GM10248 (cell line): Measurements from ENCODE around the gene PPP1CC.
A peak's percentile ranks its signal among the peaks of the same experiment; 100 is the strongest.

ENCODE experiments used
- CTCF ChIA-PET: fragments of 300-600 bp; sonication (Branson Sonifier 250); formaldehyde crosslinking; extraction: SDS; loops from one replicate; lab custom pipeline; 2021; ENCODE audit warnings: antibody characterized with exemption; lab: Yijun Ruan, JAX
- POLR2A ChIA-PET: fragments of 350-650 bp; sonication (Branson Sonifier 250); formaldehyde crosslinking; extraction: SDS; loops from one replicate; lab custom pipeline; 2020; ENCODE audit warnings: antibody characterized with exemption; lab: Yijun Ruan, JAX
- DNase-seq: peaks from one replicate; pipeline ENCODE4 v3.0.0; 2012; ENCODE audit errors: extremely low spot score
- CTCF ChIP-seq: IDR thresholded peaks from 2 replicates; pipeline ENCODE4 v1.5.1; 2012; ENCODE audit warnings: mild to moderate bottlenecking, low read depth; ENCODE audit errors: extremely low read depth, missing control alignments, control extremely low read depth

Gene PPP1CC

DNA sequence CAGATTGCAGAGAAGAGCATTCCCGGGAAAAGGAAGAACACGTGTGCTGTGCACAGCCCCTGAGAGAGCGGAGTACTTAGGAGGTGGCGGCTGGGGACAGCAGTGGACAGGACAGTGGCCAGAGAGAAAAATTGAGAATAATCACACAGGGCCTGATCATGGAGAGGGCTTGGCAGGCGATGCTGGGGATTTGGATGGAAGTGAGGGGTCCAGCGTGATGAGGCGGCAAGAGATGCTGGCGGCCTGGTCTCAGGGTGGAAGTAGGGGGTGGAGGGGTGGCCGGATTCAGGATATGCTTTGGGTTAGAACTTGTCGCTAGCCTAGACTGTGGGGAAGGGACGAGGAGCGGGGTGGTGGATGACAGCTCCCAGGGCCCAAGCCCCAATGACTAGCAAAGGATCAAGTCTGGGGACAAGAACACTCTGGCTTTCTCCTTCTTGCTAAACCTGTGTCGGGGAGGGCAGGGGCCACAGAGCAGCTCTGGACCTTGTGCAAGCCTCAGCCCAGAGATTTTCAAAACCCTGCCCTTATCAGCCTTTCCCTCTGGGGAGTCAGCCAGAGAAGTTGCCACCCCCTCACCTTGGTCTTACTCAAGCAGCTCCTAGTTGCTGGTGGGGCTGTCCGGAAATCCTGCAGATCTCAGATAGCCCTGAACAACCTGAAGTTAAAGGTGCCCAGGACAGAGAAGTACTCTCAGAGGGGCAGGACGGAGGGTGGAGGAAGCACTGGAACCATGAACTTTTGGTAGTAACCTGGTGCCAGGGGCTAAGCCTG is 55.1 kb downstream of the PPP1CC start:
- ChIA-PET CTCF (interaction anchor here (1.0 to 2.3 kb wide), 4 partner anchors 10 to 256 kb away, joined by 3 to 14 read pairs (median 5); partner anchors contain the start of genes FAM216A and GPN3), POLR2A (interaction anchor here (0.5 to 1.0 kb wide), 2 partner anchors 9 to 45 kb away, joined by 3 read pairs; no protein-coding TSS in a partner anchor)
- peak; percentile 25 for DNase-seq
- TF ChIP-seq CTCF = no peak

DNA sequence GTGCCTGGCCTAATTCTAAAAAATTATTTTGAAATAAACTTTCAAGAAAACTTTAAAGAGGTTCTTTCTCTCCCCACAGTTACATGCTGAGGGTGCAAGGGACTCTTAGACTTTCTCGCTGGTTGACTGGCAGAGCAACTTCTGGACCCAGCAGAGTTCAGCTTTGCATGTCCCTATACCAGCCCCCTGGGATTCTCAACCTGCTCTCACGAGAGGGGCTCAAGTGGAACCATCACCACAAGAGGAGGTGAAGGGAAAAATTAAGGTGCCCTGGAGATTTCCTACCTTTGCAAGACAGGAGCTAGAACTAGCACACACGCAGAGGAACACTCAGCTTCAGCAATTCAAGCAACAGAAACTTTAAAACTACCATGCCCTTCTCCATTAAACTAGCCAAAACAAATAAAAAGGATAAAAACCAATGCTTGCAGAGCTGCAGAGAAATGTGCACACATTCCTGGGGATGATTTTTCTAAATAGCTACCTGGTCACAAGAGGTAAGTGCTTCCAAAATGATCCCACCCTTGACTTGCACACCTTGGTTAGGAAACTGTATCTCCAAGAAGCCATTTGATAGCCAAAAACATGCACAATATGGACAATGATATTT is 56.3 kb downstream of the PPP1CC start:
- ChIA-PET CTCF (interaction anchor here (0.6 to 2.3 kb wide), 7 partner anchors 9 to 255 kb away, joined by 3 to 14 read pairs (median 4); partner anchors contain the start of genes FAM216A and GPN3), POLR2A (no interaction called here)
- DNase-seq = peak; percentile 8
- TF ChIP-seq CTCF = no peak

DNA sequence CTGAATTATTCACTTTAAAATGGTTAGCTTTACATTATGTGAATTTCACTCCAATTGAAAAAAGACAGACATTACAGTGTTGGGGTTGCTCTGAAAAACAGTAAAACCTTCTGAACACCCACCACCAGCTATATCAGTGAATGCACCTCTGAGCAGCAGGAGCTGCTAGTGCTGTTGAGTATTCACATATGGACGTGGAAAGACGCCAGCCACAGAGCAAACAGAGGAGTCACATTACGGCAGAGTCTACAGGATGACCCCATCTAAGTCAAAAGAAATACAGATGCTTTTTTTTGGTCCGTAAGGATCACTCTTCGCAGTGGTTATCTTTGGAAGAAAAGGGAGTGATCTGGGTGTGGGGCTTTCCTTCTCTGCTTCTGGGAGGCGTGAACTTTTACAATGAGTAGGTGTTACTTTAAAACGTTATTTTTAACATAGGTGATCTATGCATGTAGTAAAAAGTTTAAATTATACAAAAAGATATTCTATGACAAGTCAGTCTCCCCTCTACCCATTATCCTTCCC is 58.3 kb downstream of the PPP1CC start:
- CTCF ChIA-PET = no interaction called here
- no peak for TF ChIP-seq CTCF
- POLR2A ChIA-PET = no interaction called here
- DNase-seq = peak; percentile 9

GRCh38 chr12:110683888-110684287 is 58.8 kb downstream of the PPP1CC start:
- CTCF ChIA-PET = no interaction called here
- POLR2A ChIA-PET = no interaction called here

DNA sequence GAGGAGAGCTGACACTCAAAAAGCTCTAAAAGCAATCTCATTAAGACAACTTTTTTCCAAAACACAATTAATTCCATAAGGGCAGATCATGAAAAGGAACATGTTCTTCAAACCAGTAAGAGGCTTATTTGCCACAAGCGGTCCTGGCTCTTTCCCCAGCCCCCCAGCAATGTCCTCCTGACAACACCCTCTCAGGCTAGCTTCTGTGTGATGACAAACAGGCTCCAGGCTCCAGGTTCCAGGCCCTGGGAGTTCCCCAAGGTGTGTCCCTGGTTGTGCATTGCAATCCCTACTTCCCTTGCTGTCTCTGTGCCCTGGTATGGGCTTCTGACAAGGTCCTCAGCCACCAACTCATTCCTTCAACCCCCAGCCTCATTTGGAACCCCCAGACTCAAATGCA is 62.7 kb downstream of the PPP1CC start:
- TF ChIP-seq CTCF = no peak
- POLR2A ChIA-PET = no interaction called here
- CTCF ChIA-PET = interaction anchor here (4.3 kb wide), 1 partner anchor 230 kb away, joined by 13 read pairs; the partner anchor contains the start of gene ARPC3
- DNase-seq = no peak

More at GRCh38 chr12:110683888-110684287, 58.8 kb downstream of the PPP1CC start:
- TF ChIP-seq CTCF = no peak
- DNase-seq = no peak

DNA sequence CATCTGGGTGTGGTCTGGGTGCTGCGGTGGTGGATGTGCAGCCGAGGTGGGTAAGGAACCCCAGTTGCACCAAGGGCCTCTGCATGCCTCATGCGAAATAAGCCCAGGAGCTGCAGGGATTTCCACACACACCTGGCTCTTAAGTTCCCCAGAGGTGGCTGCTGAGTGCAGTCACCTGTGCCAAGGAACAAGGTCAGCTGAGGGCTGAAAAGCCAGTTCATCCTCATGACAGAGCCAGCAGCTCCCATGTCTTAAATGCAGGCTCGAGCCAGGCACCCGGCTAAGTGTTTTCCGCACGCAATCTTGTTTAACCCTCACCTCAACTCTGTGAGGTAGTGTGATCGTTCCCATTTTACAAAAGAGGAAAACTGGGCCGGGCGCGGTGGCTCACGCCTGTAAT is 63.5 kb downstream of the PPP1CC start:
- ChIA-PET CTCF (interaction anchor here (1.1 to 4.3 kb wide), 3 partner anchors 76 to 230 kb away, joined by 3 to 13 read pairs (median 3); partner anchors contain the start of genes ARPC3, FAM216A and GPN3), POLR2A (interaction anchor here (0.9 kb wide), 1 partner anchor 8 kb away, joined by 3 read pairs; no protein-coding TSS in a partner anchor)
- TF ChIP-seq CTCF = no peak
- no peak for DNase-seq
